NOMO-1 (cell line): ENCODE measurements around the gene FBXW2.

ENCODE experiments used
- DNase-seq, 2 experiments: peaks; one replicate each; lab custom pipeline; 2025; ENCODE audit not compliant: unreplicated experiment in 2 of 2; lab: John Stamatoyannopoulos, UW

The FBXW2 gene

GRCh38 chr9:120780367-120780766 is 12.8 kb downstream of the FBXW2 start:
- no peak for DNase-seq

GRCh38 chr9:120779227-120779626 is 14.0 kb downstream of the FBXW2 start:
- no peak for DNase-seq

- peak in 1 of 2 experiments; percentile 19 for DNase-seq
Observed at GRCh38 chr9:120778758-120779157, 14.5 kb downstream of the FBXW2 start.

DNA sequence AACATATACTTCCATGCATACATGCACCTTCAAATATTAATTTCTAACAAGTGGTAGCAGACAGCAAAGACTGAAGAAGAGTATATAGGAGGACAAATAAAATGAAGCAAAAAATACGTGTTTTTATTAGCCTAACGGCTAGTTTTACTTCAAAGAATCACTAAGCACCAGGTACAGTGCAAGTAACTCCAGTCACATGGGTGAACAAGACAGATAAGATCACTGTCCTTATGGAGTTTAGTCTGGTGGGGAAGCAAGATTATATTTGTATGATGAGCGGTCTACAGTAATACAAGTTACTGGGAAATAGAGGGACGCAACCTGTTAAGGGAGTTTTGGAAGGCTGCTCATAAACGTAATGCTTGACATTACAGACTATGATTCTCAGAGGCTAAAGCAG is 16.0 kb downstream of the FBXW2 start:
- no peak for DNase-seq

GRCh38 chr9:120776788-120777187 is 16.4 kb downstream of the FBXW2 start:
- DNase-seq = no peak

DNA sequence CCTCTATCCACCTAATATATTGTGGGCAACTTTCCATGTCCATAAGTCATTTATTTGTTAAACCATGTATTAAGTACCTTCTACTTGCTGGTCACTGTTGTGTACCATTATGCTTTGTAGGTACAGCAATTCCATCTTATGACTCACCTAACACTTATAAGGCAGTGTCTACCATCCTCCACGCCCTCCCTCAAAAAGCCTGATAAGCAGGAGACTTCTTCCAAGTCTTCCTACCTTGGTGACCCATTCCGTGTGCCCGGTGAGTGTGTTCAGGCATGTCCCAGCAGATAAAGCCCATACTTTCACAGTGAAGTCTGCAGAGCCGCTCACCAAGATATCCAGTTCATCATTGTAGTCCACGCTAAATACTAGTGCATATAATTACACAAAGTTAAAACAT is 17.4 kb downstream of the FBXW2 start:
- no peak for DNase-seq

- DNase-seq = no peak
Observed at GRCh38 chr9:120774719-120775118, 18.5 kb downstream of the FBXW2 start.

- DNase-seq = no peak
Observed at GRCh38 chr9:120773256-120773655, 20.0 kb downstream of the FBXW2 start.

DNA sequence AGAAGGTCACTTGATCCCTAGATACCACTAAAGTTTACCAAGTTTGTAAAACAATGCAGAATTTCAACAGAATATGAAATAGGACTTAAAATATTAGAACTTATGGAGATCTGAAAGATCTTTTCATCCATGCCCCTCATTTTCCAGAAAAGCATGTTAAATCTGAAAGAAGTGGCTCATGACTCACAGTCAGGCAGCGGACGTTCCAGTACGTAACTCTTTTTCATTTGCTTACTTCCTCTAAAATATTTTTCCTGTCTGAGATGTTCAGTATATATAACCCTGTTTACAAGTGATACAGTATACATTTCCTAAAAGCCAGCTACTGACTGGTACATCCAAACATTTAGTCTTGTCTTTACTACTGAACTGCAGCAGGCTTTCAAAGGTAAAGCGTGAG is 22.3 kb downstream of the FBXW2 start:
- DNase-seq = peak in 1 of 2 experiments; percentile 38

GRCh38 chr9:120768886-120769285 is 24.3 kb downstream of the FBXW2 start:
- DNase-seq = no peak

DNA sequence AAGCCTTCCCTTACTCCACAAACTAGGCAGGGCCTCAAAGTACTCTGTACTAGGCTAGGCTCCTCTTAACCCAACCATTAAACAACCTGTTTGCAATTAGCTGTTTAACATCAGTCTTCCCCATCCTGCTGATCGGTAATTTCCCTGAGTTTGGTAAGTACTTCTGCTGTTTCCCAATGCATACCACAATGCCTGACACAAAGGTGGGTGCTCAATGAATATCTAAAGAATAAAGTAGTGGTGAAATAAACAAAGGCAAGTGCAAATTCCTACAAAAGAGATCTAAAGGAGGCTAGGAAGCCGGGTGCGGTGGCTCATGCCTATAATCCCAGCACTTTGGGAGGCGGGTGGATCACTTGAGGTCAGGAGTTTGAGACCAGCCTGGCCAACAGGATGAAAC is 25.0 kb downstream of the FBXW2 start:
- no peak for DNase-seq

DNA sequence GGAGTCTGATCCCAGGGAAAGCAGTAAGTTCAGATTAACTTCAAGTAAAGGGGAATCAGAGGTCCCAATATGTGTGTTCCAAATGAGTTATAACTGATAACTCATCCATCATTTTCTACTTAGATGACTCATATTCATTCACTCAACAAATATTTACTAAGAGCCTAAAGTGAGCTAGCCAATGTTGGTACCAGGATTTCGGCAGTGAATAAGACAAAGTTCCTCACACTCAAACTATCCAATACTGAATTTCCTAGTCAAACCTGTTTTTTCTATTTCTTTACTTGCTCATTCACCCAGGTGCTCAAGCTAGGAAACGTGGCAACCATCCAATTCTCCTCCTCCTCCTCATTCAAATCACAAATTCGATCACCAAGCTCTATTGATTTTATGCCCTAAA is 25.8 kb downstream of the FBXW2 start:
- DNase-seq = no peak

GRCh38 chr9:120765910-120766425 is 27.2 kb downstream of the FBXW2 start:
- no peak for DNase-seq

GRCh38 chr9:120764476-120764875 is 28.7 kb downstream of the FBXW2 start:
- DNase-seq = no peak

GRCh38 chr9:120761006-120761405 is 32.2 kb downstream of the FBXW2 start:
- no peak for DNase-seq

- DNase-seq = no peak
Observed at GRCh38 chr9:120759755-120760400, 33.3 kb downstream of the FBXW2 start.

DNA sequence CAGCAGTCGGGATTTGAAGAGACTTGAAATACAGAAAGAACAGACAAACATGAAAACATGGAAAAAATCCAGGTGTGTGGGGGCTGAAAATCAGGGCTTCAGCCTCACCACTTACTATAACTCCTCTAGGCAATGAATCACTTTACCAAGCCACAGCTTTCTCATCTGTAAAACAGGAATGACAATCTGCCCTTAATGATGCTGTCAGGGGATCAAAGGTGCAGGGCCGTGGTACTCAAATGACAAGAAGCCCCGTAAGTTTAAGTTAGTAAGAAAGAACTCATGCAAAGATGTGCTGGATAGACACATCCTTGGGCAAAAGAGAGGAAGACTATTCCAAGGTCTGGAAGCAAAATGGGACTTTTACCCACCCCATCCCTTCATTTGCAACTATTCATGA is 34.7 kb downstream of the FBXW2 start:
- DNase-seq = no peak

DNA sequence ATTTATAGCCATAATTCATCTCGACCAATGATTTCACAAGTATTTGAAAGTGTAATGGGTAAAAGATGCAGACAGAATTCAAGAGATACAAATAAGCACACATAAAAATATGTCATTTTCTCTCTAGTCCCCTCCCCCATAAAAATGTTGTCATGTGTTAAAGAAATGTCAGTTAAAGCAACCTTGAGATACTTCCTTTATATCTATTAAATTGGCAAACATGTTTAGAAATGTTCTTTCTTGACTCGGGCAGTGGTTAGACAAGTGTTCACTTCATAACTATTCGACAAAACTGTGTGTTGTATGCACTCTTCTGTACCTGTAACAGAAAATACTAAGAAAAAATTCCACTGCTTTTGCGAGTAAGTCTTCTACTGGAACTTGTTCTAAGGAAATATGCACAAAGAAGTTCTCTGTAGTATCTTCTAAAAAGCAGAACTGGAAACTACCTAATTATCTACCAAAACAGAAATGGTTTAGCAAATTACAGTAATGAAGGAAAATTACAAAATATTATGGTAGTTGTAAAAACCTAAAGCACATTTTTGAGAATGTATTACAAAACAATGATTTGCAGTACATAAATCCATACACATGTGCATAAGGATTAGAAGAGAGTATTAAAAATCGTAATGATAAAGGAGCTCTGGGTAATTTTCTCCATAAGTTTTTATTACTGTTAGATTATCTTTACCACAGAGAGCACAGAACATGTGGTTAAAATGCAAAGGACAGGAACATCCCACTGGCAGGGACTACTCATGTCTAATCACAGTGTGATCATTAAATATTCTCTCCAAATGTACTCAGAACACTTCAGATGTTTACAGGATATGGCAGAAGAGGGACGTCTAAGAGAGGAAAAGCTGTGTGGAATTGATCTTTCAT is 35.9 kb downstream of the FBXW2 start:
- DNase-seq = peak; percentile 70 to 95

DNA sequence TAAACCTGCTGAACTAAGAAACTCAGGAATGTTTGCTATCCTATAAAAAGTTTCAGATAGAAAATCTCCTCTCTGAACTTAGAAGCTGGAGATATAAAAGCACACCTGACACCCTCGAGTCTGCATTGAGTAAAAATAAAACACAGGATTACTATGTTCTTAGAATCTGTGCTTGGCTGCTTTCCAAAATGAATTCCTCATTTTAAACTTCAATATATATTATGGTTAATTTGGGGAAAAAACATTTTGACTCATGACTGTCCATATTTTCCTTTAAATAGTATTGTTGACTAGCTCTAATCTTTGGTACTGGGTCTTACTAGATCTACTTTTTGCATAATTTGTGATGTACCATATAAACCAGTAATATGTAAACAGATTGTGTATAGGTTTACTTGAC is 36.7 kb downstream of the FBXW2 start:
- DNase-seq = peak in 1 of 2 experiments; percentile 16

DNA sequence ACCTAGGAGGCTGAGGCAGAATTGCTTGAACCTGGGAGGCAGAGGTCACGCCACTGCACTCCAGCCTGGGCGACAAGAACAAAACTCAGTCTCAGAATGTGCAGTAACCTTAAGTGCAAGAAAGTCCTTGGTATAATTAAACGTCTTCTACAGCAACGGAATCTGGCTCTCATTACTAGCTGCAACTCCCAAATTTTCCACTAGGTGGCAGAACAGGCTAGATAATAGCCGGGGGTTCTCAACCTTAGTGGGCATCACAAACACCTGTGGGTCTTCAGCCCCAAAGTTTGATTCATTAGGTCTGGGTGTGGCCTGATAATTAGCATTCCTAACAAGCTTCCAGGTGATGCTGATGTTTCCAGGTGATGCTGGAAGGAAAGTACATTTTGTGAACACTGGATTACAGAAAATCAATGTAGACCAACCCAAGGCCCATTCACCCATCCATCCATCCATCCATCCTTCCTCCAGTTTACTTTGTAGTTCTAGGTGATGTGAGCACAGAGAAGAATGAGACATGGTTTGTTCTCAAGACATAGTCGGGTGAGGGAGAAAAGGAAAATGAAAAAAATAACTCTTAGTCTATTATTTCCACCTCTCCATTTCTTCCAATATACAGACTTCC is 37.3 kb downstream of the FBXW2 start:
- DNase-seq = peak; percentile 21 to 56

DNA sequence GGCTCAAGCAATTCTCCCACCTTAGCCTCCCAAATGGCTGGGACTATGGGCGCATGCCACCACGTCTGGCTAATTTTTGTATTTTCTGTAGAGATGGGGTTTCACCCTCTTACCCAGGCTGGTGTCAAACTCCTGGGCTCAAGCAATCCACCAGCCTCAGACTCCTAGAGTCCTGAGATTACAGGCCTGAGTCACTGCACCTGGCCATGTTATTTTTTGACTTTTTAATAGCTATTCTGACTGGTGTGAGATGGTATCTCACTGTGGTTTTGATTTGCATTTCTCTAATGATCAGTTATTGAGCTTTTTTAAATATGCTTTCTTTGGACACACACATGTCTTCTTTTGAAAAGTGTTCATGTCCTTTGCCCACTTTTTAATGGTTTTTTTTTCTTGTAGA is 38.2 kb downstream of the FBXW2 start:
- no peak for DNase-seq
